WTC11 (cell line): Measurements from ENCODE around the gene SMIM17. TPM values are rescaled to one million over a fixed set of nuclear protein-coding genes. Genes with fewer than 3 reads are reported as not detected.

Experiments
- ATAC-seq: fragments of 200-7000 bp; cut with Tn5 transposase; 2 replicates; pipeline ENCODE4 v1.10.0; 2021; ENCODE audit warnings: mild to moderate bottlenecking, moderate library complexity
- CTCF ChIA-PET: fragments of 300-600 bp; sonication (Branson Sonifier 250); formaldehyde crosslinking; loops from one replicate; lab custom pipeline; 2021; ENCODE audit warnings: antibody characterized with exemption; lab: Charles Lee
- POLR2A ChIA-PET: fragments of 350-600 bp; sonication (Branson Sonifier 250); formaldehyde crosslinking; loops from one replicate; lab custom pipeline; 2021; ENCODE audit warnings: antibody characterized with exemption; lab: Charles Lee
- DNase-seq: peaks from one replicate; pipeline ENCODE4 v3.0.0; 2021; ENCODE audit warnings: low spot score
- H3K27ac Mint-ChIP-seq: 2 replicates; pipeline ENCODE4 v1.8.0; 2021; ENCODE audit warnings: mixed read lengths
- H3K27me3 Mint-ChIP-seq: 2 replicates; pipeline ENCODE4 v1.8.0; 2021; ENCODE audit warnings: low read depth, mild to moderate bottlenecking, moderate library complexity, mixed read lengths
- H3K36me3 Mint-ChIP-seq: 2 replicates; pipeline ENCODE4 v1.8.0; 2021; ENCODE audit warnings: mixed read lengths
- H3K4me1 Mint-ChIP-seq: 2 replicates; pipeline ENCODE4 v1.8.0; 2022; ENCODE audit warnings: mixed read lengths
- H3K4me3 Mint-ChIP-seq: 2 replicates; pipeline ENCODE4 v1.8.0; 2021; ENCODE audit warnings: mild to moderate bottlenecking, moderate library complexity, mixed read lengths
- H3K9me3 Mint-ChIP-seq: 2 replicates; pipeline ENCODE4 v1.8.0; 2021; ENCODE audit warnings: mixed read lengths
- ETV6 ChIP-seq: sonication (generic); formaldehyde crosslinking; IDR thresholded peaks from 2 replicates; pipeline ENCODE4 v1.8.1; 2022; ENCODE audit warnings: mild to moderate bottlenecking, missing genetic modification reagents
- HMGA2 ChIP-seq: fragments of 250-450 bp; sonication (Bioruptor Pico); IDR thresholded peaks from 2 replicates; pipeline ENCODE4 v1.4.0; 2021; ENCODE audit warnings: mild to moderate bottlenecking, moderate library complexity
- MXD4 ChIP-seq: fragments of 250-450 bp; sonication (Bioruptor Pico); IDR thresholded peaks from 2 replicates; pipeline ENCODE4 v1.8.0; 2021; ENCODE audit warnings: mild to moderate bottlenecking, moderate library complexity, borderline replicate concordance
- NFE2L1 ChIP-seq: sonication (generic); formaldehyde crosslinking; IDR thresholded peaks from 2 replicates; pipeline ENCODE4 v1.8.1; 2023; ENCODE audit warnings: missing genetic modification reagents
- PRDM15 ChIP-seq: sonication (generic); formaldehyde crosslinking; IDR thresholded peaks from 2 replicates; pipeline ENCODE4 v1.8.0; 2022; ENCODE audit warnings: missing genetic modification reagents
- SMAD4 ChIP-seq: sonication (generic); formaldehyde crosslinking; IDR thresholded peaks from 2 replicates; pipeline ENCODE4 v1.8.0; 2022; ENCODE audit warnings: mild to moderate bottlenecking, missing genetic modification reagents
- SP1 ChIP-seq: sonication (generic); formaldehyde crosslinking; conservative IDR thresholded peaks from 2 replicates; pipeline ENCODE4 v1.8.1; 2022; ENCODE audit warnings: missing genetic modification reagents
- TCF7 ChIP-seq: sonication (generic); formaldehyde crosslinking; IDR thresholded peaks from 2 replicates; pipeline ENCODE4 v1.8.0; 2022; ENCODE audit warnings: mild to moderate bottlenecking, low read depth, missing genetic modification reagents, moderate library complexity
- ZBTB21 ChIP-seq: sonication (generic); formaldehyde crosslinking; IDR thresholded peaks from 2 replicates; pipeline ENCODE4 v1.8.1; 2023; ENCODE audit warnings: mild to moderate bottlenecking, missing genetic modification reagents, borderline replicate concordance
- ZNF263 ChIP-seq: sonication (generic); formaldehyde crosslinking; IDR thresholded peaks from 2 replicates; pipeline ENCODE4 v1.8.1; 2022; ENCODE audit warnings: low read depth, mild to moderate bottlenecking, moderate library complexity, missing genetic modification reagents
- ZNF423 ChIP-seq: fragments of 250-450 bp; sonication (Bioruptor Pico); IDR thresholded peaks from 2 replicates; pipeline ENCODE4 v2.1.2; 2022; ENCODE audit warnings: mild to moderate bottlenecking, moderate library complexity
- total RNA-seq: library from RNA; stranded (reverse); gene quantifications from 3 replicates; pipeline ENCODE4 v1.2.3, GENCODE V29; 2021
- TF ChIP-seq, protein P1 (sequence below): sonication (generic); formaldehyde crosslinking; IDR thresholded peaks from 2 replicates; pipeline ENCODE4 v1.8.1; 2023; ENCODE audit warnings: mild to moderate bottlenecking, missing genetic modification reagents
- TF ChIP-seq, protein P2 (sequence below): sonication (generic); formaldehyde crosslinking; IDR thresholded peaks from 2 replicates; pipeline ENCODE4 v1.8.1; 2022; ENCODE audit warnings: mild to moderate bottlenecking, moderate library complexity, missing genetic modification reagents
- TF ChIP-seq, protein P3 (sequence below): sonication (generic); formaldehyde crosslinking; IDR thresholded peaks from 2 replicates; pipeline ENCODE4 v1.8.1; 2023; ENCODE audit warnings: mild to moderate bottlenecking, missing genetic modification reagents, moderate library complexity
- TF ChIP-seq, protein P4 (sequence below): fragments of 250-450 bp; sonication (Bioruptor Pico); IDR thresholded peaks from 2 replicates; pipeline ENCODE4 v1.9.0; 2021; ENCODE audit warnings: moderate library complexity, mild to moderate bottlenecking, inconsistent platforms, borderline replicate concordance

The SMIM17 gene
- total RNA-seq, 1 experiment from 2014 or later = 0.15 TPM

DNA sequence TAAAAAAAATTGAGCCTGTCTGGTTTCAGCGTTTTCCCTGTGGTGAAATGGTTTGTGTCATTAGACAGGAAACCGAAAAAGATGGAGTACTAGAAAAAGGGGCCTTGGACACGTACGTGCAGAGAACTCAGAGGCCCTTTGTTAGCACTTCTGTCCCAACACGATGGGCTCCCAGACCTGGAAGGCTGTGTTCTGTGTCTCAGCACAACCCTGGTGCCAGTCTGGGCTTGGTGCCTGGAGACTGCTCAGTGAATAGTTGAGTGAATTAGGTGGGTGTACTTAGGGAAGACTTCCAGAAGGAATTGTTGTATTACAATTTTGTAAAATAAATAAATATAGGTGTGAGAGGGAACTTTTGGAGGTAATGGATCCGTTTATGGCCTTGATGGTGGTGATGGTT, 39.1 kb upstream of the SMIM17 start:
- peaks cover 68% of the 10 kb centered on the region for H3K36me3 Mint-ChIP-seq
- H3K4me3 Mint-ChIP-seq = no peak overlapping the region
- no peak for ATAC-seq
- no peaks in the 10 kb centered on the region for H3K4me1 Mint-ChIP-seq
- TF ChIP-seq PRDM15 (CRISPR knock-in tag) (no peak), NFE2L1 (CRISPR knock-in tag) (no peak)
- TF ChIP-seq, protein P1, sequence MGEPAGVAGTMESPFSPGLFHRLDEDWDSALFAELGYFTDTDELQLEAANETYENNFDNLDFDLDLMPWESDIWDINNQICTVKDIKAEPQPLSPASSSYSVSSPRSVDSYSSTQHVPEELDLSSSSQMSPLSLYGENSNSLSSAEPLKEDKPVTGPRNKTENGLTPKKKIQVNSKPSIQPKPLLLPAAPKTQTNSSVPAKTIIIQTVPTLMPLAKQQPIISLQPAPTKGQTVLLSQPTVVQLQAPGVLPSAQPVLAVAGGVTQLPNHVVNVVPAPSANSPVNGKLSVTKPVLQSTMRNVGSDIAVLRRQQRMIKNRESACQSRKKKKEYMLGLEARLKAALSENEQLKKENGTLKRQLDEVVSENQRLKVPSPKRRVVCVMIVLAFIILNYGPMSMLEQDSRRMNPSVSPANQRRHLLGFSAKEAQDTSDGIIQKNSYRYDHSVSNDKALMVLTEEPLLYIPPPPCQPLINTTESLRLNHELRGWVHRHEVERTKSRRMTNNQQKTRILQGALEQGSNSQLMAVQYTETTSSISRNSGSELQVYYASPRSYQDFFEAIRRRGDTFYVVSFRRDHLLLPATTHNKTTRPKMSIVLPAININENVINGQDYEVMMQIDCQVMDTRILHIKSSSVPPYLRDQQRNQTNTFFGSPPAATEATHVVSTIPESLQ (CRISPR knock-in tag) = no peak
- TF ChIP-seq, all 79 proteins: peak for 0
- no peak for DNase-seq
- Mint-ChIP-seq H3K27ac (no peak overlapping the region), H3K9me3 (peaks cover 66% of the 10 kb centered on the region), H3K27me3 (no peaks in the 10 kb centered on the region; the same call in 1 of the 2 replicates)
- ChIA-PET POLR2A (no interaction called here), CTCF (no interaction called here)

DNA sequence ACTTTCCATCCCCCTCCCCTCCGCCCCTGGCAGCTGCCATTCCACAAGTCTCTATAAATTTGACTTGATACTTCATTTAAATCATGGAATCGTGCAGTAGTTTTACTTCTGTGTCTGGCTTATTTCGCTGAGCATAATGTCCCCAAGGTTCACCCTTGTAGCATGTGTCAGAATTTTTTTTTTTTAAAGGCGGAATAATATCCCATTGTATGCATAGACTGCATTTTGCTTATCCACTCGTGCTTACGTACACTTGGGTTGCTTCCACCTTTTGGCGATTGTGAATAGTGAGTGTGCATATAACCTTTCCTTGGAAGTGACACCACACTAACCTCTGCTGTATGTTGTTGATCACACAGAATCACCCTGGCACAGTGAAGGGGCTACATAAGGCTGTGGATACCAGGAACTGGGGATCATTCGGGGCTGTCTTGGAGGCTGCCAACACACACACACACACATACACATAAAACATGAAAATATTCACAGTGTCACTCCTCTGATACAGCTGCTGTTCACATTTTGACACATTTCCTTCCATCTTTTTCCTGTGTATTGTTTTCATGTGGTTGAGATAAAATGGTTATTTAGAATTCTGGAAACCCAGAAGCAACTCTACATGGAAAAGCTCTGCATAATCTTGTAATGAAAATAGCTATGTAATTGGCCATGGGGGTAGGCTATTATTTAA, 34.5 kb upstream of the SMIM17 start:
- Mint-ChIP-seq H3K27me3 (peaks cover 4% of the 10 kb centered on the region), H3K36me3 (peaks cover 68% of the 10 kb centered on the region), H3K4me3 (no peak overlapping the region), H3K9me3 (peaks cover 77% of the 10 kb centered on the region)
- DNase-seq (no peak), ATAC-seq (no peak)
- TF ChIP-seq ZNF263 (CRISPR knock-in tag) (no peak), MXD4 (no peak), HMGA2 (CRISPR knock-in tag) (no peak), TCF7 (no peak), SMAD4 (no peak), ZNF423 (no peak), SP1 (CRISPR knock-in tag) (no peak), ETV6 (CRISPR knock-in tag) (no peak), ZBTB21 (CRISPR knock-in tag) (no peak)
- TF ChIP-seq, protein P2, sequence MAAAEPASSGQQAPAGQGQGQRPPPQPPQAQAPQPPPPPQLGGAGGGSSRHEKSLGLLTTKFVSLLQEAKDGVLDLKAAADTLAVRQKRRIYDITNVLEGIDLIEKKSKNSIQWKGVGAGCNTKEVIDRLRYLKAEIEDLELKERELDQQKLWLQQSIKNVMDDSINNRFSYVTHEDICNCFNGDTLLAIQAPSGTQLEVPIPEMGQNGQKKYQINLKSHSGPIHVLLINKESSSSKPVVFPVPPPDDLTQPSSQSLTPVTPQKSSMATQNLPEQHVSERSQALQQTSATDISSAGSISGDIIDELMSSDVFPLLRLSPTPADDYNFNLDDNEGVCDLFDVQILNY (CRISPR knock-in tag) = no peak
- TF ChIP-seq, protein P3, sequence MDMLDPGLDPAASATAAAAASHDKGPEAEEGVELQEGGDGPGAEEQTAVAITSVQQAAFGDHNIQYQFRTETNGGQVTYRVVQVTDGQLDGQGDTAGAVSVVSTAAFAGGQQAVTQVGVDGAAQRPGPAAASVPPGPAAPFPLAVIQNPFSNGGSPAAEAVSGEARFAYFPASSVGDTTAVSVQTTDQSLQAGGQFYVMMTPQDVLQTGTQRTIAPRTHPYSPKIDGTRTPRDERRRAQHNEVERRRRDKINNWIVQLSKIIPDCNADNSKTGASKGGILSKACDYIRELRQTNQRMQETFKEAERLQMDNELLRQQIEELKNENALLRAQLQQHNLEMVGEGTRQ (CRISPR knock-in tag) = no peak
- TF ChIP-seq, protein P4, sequence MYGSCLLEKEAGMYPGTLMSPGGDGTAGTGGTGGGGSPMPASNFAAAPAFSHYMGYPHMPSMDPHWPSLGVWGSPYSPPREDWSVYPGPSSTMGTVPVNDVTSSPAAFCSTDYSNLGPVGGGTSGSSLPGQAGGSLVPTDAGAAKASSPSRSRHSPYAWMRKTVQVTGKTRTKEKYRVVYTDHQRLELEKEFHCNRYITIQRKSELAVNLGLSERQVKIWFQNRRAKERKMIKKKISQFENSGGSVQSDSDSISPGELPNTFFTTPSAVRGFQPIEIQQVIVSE = no peak
- TF ChIP-seq, all 79 proteins: peak for 0
- ChIA-PET CTCF (no interaction called here), POLR2A (no interaction called here)
- no peak overlapping the region for H3K27ac Mint-ChIP-seq
- H3K4me1 Mint-ChIP-seq = peaks cover 3% of the 10 kb centered on the region; the same call in 1 of the 2 replicates
